Measurements from ENCODE around the gene SRSF3.

Gene SRSF3

DNA sequence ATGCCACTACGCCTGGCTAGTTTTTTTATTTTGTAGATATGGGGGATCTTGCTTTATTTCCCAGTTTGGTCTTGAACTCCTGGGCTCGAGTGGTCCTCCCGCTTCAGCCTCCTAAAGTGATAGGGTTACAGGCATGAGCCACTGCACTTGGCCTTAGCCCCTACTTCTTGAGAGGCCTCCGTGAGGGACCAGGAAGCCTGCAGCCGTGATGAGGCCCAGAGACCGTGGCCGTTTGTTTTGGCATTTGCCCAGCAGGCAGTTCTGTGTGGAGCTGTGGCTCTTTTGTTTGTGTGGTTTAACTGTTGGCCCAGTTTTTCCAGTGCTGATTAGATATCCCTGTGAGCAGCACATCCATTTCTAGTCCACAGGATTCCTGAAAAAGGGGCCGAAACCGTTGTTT, 39.8 kb downstream of the SRSF3 start:
- no peaks in the 10 kb centered on the region for H3K36me3 ChIP-seq (ENCODE audit: control insufficient read depth, low read length)
- no peak overlapping the region for H3K4me3 ChIP-seq (ENCODE audit: low read length)
- H3F3A ChIP-seq (ENCODE audit: control insufficient read depth, insufficient read depth), result 0 out of 2 replicates have a peak, but pooled peaks cover 2% of the 10 kb centered on the region
- H3K9me3 ChIP-seq (ENCODE audit: control insufficient read depth, insufficient read depth, low read length), result no peaks in the 10 kb centered on the region
- H3K9me2 ChIP-seq (replicated peaks; ENCODE audit: control insufficient read depth, low read length), result no peaks in the 10 kb centered on the region
- H4K20me1 ChIP-seq (ENCODE audit: control insufficient read depth, insufficient read depth, low read depth, low read length), result no peaks in the 10 kb centered on the region
- peaks cover 4% of the 10 kb centered on the region for H3K4me1 ChIP-seq (ENCODE audit: control insufficient read depth, low read length)
- H3K4me2 ChIP-seq (ENCODE audit: low read length), result no peak overlapping the region
- no peaks in the 10 kb centered on the region for H3K27me3 ChIP-seq (ENCODE audit: control insufficient read depth, low read length)
- no peak overlapping the region for H3K27ac ChIP-seq (ENCODE audit: low read depth, low read length)
- no peak for TF ChIP-seq EZH2phosphoT487 (IDR thresholded peaks at IDR 0.05; ENCODE audit: borderline replicate concordance, low read length)
- TF ChIP-seq, protein P1, sequence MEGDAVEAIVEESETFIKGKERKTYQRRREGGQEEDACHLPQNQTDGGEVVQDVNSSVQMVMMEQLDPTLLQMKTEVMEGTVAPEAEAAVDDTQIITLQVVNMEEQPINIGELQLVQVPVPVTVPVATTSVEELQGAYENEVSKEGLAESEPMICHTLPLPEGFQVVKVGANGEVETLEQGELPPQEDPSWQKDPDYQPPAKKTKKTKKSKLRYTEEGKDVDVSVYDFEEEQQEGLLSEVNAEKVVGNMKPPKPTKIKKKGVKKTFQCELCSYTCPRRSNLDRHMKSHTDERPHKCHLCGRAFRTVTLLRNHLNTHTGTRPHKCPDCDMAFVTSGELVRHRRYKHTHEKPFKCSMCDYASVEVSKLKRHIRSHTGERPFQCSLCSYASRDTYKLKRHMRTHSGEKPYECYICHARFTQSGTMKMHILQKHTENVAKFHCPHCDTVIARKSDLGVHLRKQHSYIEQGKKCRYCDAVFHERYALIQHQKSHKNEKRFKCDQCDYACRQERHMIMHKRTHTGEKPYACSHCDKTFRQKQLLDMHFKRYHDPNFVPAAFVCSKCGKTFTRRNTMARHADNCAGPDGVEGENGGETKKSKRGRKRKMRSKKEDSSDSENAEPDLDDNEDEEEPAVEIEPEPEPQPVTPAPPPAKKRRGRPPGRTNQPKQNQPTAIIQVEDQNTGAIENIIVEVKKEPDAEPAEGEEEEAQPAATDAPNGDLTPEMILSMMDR (IDR thresholded peaks at IDR 0.05; ENCODE audit: low read depth, low read length, poor library complexity, severe bottlenecking), result no peak
- no peaks in the 10 kb centered on the region for H3K79me2 ChIP-seq (ENCODE audit: control insufficient read depth, low read length)

DNA sequence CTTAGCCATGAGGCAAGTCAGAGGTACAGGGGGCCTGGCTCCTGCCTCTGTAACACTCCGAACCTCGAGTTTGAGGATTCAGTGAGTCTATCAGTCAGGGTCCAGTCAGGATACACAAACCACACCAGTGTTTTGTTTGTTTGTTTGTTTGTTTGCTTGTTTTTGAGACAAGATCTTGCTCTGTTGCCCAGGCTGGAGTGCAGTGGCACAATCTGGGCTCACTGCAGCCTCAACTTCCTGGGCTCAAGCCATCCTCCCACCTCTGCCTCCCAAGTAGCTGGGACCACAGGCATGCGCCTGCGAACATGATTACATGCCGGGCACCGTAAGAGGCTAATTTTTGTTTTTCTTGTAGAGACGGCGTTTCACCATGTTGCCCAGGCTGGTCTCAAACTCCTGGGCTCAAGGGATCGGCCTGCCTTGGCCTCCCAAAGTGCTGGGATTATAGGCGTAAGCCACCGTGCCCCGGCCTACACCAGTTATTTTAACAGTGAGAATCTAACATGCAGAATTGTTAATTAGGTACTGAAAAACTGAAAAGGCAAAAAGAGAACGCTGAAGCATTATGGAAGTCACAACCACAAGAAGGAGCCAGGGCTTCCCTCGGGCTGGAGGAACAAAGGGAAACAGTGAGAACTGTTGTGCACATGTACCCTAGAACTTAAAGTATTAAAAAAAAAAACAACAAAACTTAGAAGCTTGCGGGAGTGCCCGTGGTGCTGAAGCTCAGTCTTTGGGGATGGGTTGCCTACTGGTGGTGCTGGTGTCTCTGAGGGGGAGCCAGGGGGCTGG, 40.4 kb downstream of the SRSF3 start:
- Histone ChIP-seq H3K4me1 (ENCODE audit: control insufficient read depth, low read length) (no peaks in the 10 kb centered on the region), H3K9me3 (ENCODE audit: control insufficient read depth, insufficient read depth, low read length) (no peaks in the 10 kb centered on the region), H3K27ac (ENCODE audit: low read depth, low read length) (no peak overlapping the region), H3K9me2 (replicated peaks; ENCODE audit: control insufficient read depth, low read length) (no peaks in the 10 kb centered on the region), H3K36me3 (ENCODE audit: control insufficient read depth, low read length) (no peaks in the 10 kb centered on the region), H4K20me1 (ENCODE audit: control insufficient read depth, insufficient read depth, low read depth, low read length) (no peaks in the 10 kb centered on the region), H3K27me3 (ENCODE audit: control insufficient read depth, low read length) (no peaks in the 10 kb centered on the region), H3K4me2 (ENCODE audit: low read length) (no peak overlapping the region), H3K79me2 (ENCODE audit: control insufficient read depth, low read length) (no peaks in the 10 kb centered on the region), H3F3A (ENCODE audit: control insufficient read depth, insufficient read depth) (no peaks in the 10 kb centered on the region), H3K4me3 (ENCODE audit: low read length) (no peak overlapping the region)
- no peak for TF ChIP-seq EZH2phosphoT487 (IDR thresholded peaks at IDR 0.05; ENCODE audit: borderline replicate concordance, low read length)
- TF ChIP-seq, protein P1 (IDR thresholded peaks at IDR 0.05; ENCODE audit: low read depth, low read length, poor library complexity, severe bottlenecking), result no peak

DNA sequence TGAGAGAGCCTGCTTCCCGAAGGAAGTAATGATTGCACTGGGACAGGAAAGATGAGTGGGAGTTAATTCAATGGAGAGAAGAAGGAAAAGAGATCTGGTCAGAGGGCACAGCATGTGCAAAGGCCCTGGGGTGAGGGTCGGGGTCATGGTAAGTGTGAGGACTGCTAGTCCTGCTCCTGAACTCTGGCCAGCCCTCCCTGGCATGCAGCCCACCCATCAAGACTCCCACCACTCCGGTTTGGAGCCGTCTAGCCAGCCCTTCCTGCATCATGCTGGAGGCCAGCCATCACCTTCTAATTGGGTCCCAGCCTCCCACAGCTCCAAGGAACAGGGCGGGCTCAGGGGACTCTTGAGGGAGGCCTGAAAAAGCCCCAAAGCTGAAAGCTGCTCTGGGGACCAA, 42.1 kb downstream of the SRSF3 start:
- Histone ChIP-seq H3K27ac (ENCODE audit: low read depth, low read length) (no peak overlapping the region), H4K20me1 (ENCODE audit: control insufficient read depth, insufficient read depth, low read depth, low read length) (no peaks in the 10 kb centered on the region), H3F3A (ENCODE audit: control insufficient read depth, insufficient read depth) (no peaks in the 10 kb centered on the region), H3K27me3 (ENCODE audit: control insufficient read depth, low read length) (no peaks in the 10 kb centered on the region), H3K79me2 (ENCODE audit: control insufficient read depth, low read length) (no peaks in the 10 kb centered on the region), H3K9me2 (replicated peaks; ENCODE audit: control insufficient read depth, low read length) (no peaks in the 10 kb centered on the region), H3K4me3 (ENCODE audit: low read length) (no peak overlapping the region), H3K9me3 (ENCODE audit: control insufficient read depth, insufficient read depth, low read length) (no peaks in the 10 kb centered on the region), H3K4me2 (ENCODE audit: low read length) (no peak overlapping the region), H3K4me1 (ENCODE audit: control insufficient read depth, low read length) (no peaks in the 10 kb centered on the region), H3K36me3 (ENCODE audit: control insufficient read depth, low read length) (no peaks in the 10 kb centered on the region)
- TF ChIP-seq, protein P1 (IDR thresholded peaks at IDR 0.05; ENCODE audit: low read depth, low read length, poor library complexity, severe bottlenecking), result no peak
- TF ChIP-seq EZH2phosphoT487 (IDR thresholded peaks at IDR 0.05; ENCODE audit: borderline replicate concordance, low read length), result no peak

Measured in DOHH2 (cell line).